Upper lobe of left lung (tissue), 4 donors: ENCODE results near the gene ASB16.

Experiments
- CTCF ChIP-seq, 6 experiments: fragments of 450-650 bp in 4 of 6; fragments of 200-600 bp in 2 of 6; sonication (generic) in 2 of 6; IDR thresholded peaks; one replicate each; pipeline ENCODE4 v1.5.1; 2016 to 2019; ENCODE audit warnings: antibody characterized with exemption in 6 of 6
- POLR2AphosphoS5 ChIP-seq, 2 donors: sonication (generic); formaldehyde crosslinking; IDR thresholded peaks; one replicate each; pipeline ENCODE4 v1.5.1; 2017; ENCODE audit warnings: antibody characterized with exemption in 2 of 2

GRCh38 chr17:44183024-44183423 is 12.5 kb downstream of the ASB16 start:
- TF ChIP-seq CTCF (IDR thresholded peaks at IDR 0.05) (no peak), POLR2AphosphoS5 (IDR thresholded peaks at IDR 0.05) (no peak)
